Measurements from ENCODE around the gene FUT8.

GRCh38 chr14:65506801-65507200, 94.3 kb downstream of the FUT8 start:
- TF ChIP-seq CTCF (IDR thresholded peaks at IDR 0.05; ENCODE audit: borderline replicate concordance, extremely low read depth, low read length, poor library complexity, severe bottlenecking) (no peak), EZH2 (IDR thresholded peaks at IDR 0.05; ENCODE audit: borderline replicate concordance, low read depth, low read length, severe bottlenecking) (no peak)

All from DND-41 (cell line).